Uterus (tissue), 2 donors: ENCODE measurements around the gene TMEM150C.

Experiments used
- CTCF ChIP-seq, 4 experiments: fragments of 200-600 bp in 2 of 4; fragments of 450-650 bp in 2 of 4; sonication (generic) in 2 of 4; IDR thresholded peaks; one replicate each; pipeline ENCODE4 v1.5.1; 2016 to 2019; ENCODE audit warnings: antibody characterized with exemption in 4 of 4, mild to moderate bottlenecking in 2 of 4, moderate library complexity in 1 of 4
- POLR2A ChIP-seq, 2 donors: fragments of 450-650 bp; IDR thresholded peaks; one replicate each; pipeline ENCODE4 v1.6.1; 2016; ENCODE audit warnings: antibody characterized with exemption in 2 of 2, mild to moderate bottlenecking in 1 of 2, moderate library complexity in 1 of 2

DNA sequence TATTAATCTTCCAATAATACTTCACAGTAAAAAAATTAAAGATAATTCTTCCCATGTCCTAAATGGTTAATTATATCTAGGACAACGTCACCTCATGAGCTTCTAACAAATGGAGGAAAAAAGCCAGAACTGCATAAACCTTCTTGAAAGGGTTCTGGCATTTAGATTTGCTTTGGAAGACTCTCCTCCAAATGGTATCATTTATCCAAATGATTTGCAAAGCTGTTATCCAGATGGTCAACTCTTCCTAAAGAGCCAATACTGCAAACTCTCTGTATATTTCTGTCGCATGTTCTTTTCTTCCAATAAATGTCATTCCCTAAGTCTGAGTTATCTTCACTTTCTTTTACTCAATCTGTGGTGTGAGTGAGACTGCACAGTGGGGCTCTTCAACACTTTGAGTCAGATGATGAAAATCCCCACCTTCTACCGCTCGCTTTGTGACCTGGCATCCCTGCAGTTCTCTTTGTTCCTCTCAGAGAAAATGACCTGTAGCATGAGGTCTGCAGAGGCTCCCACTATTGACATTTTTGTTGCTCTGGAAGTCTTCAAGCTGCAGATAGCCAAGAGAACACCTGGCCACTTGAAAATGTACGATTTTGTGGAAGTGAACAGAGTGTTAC lies 52.9 kb downstream of the TMEM150C start:
- TF ChIP-seq CTCF (IDR thresholded peaks at IDR 0.05) (no peak), POLR2A (IDR thresholded peaks at IDR 0.05) (no peak)
